HepG2 (cell line): Measurements from ENCODE around the gene APOC1. TPM values are rescaled to one million over a fixed set of nuclear protein-coding genes. Genes with fewer than 3 reads are reported as not detected.

Experiments used
- BORCS8-MEF2B ChIP-seq: sonication (generic); formaldehyde crosslinking; IDR thresholded peaks from 2 replicates; pipeline ENCODE4 v1.8.0; 2022; ENCODE audit warnings: mild to moderate bottlenecking, missing genetic modification reagents
- CAMTA2 ChIP-seq: sonication (generic); formaldehyde crosslinking; IDR thresholded peaks from 2 replicates; pipeline ENCODE4 v1.4.0; 2020; ENCODE audit warnings: mild to moderate bottlenecking, missing genetic modification reagents, borderline replicate concordance
- CHD2 ChIP-seq: IDR thresholded peaks from 2 replicates; pipeline ENCODE4 v1.6.1; 2011; ENCODE audit warnings: low read depth, low read length, improper control_type of control experiment
- ELF3 ChIP-seq: IDR thresholded peaks from 2 replicates; pipeline ENCODE4 v1.6.1; 2016; ENCODE audit warnings: missing genetic modification reagents, missing compliant biosample characterization
- ETS1 ChIP-seq: sonication (generic); formaldehyde crosslinking; IDR thresholded peaks from 2 replicates; pipeline ENCODE4 v1.4.0; 2020; ENCODE audit warnings: missing genetic modification reagents
- EZH2 ChIP-seq: conservative IDR thresholded peaks from 2 replicates; pipeline ENCODE4 v1.6.1; 2012; ENCODE audit warnings: mild to moderate bottlenecking, low read depth, low read length, moderate library complexity
- HNF1B ChIP-seq: sonication (generic); formaldehyde crosslinking; IDR thresholded peaks from 2 replicates; pipeline ENCODE4 v1.5.1; 2020; ENCODE audit warnings: mild to moderate bottlenecking, moderate library complexity, missing genetic modification reagents
- JUN ChIP-seq: sonication (generic); formaldehyde crosslinking; IDR thresholded peaks from 2 replicates; pipeline ENCODE4 v1.4.0; 2020; ENCODE audit warnings: mild to moderate bottlenecking, missing genetic modification reagents
- JUNB ChIP-seq: sonication (generic); formaldehyde crosslinking; IDR thresholded peaks from 2 replicates; pipeline ENCODE4 v1.8.0; 2022; ENCODE audit warnings: missing genetic modification reagents, mild to moderate bottlenecking, borderline replicate concordance
- MLLT10 ChIP-seq: sonication (generic); formaldehyde crosslinking; IDR thresholded peaks from 2 replicates; pipeline ENCODE4 v1.4.0; 2020; ENCODE audit warnings: missing genetic modification reagents
- MYC ChIP-seq: sonication (generic); formaldehyde crosslinking; IDR thresholded peaks from 2 replicates; pipeline ENCODE4 v1.9.0; 2021; ENCODE audit warnings: missing genetic modification reagents, borderline replicate concordance
- NFE2L2 ChIP-seq: fragments of 150-350 bp; IDR thresholded peaks from 2 replicates; pipeline ENCODE4 v1.6.1; 2014; ENCODE audit warnings: low read length
- PATZ1 ChIP-seq: sonication (generic); formaldehyde crosslinking; IDR thresholded peaks from 2 replicates; pipeline ENCODE4 v1.4.0; 2020; ENCODE audit warnings: missing genetic modification reagents
- RFX3 ChIP-seq: IDR thresholded peaks from 2 replicates; pipeline ENCODE4 v1.6.1; 2016; ENCODE audit warnings: missing biosample characterization, missing genetic modification reagents
- SMAD9 ChIP-seq: sonication (generic); formaldehyde crosslinking; IDR thresholded peaks from 2 replicates; pipeline ENCODE4 v1.5.1; 2020; ENCODE audit warnings: mild to moderate bottlenecking, missing genetic modification reagents
- THAP8 ChIP-seq: sonication (generic); formaldehyde crosslinking; IDR thresholded peaks from 2 replicates; pipeline ENCODE4 v1.5.1; 2020; ENCODE audit warnings: missing genetic modification reagents, mild to moderate bottlenecking, borderline replicate concordance
- TMF1 ChIP-seq: sonication (generic); formaldehyde crosslinking; IDR thresholded peaks from 2 replicates; pipeline ENCODE4 v1.8.1; 2022; ENCODE audit warnings: low read depth, missing genetic modification reagents
- ZMAT3 ChIP-seq: sonication (generic); formaldehyde crosslinking; conservative IDR thresholded peaks from 2 replicates; pipeline ENCODE4 v1.7.0; 2021; ENCODE audit warnings: missing genetic modification reagents
- ZMYM3 ChIP-seq: sonication (generic); formaldehyde crosslinking; IDR thresholded peaks from 2 replicates; pipeline ENCODE4 v1.5.1; 2020; ENCODE audit warnings: mild to moderate bottlenecking, missing genetic modification reagents
- ZNF367 ChIP-seq: sonication (generic); formaldehyde crosslinking; IDR thresholded peaks from 2 replicates; pipeline ENCODE4 v1.4.0; 2020; ENCODE audit warnings: missing genetic modification reagents, borderline replicate concordance
- ZNF431 ChIP-seq: sonication (generic); formaldehyde crosslinking; IDR thresholded peaks from 2 replicates; pipeline ENCODE4 v1.9.0; 2022; ENCODE audit warnings: missing genetic modification reagents, low read depth, mild to moderate bottlenecking, borderline replicate concordance
- ZNF460 ChIP-seq: sonication (generic); formaldehyde crosslinking; IDR thresholded peaks from 2 replicates; pipeline ENCODE4 v1.5.1; 2020; ENCODE audit warnings: missing genetic modification reagents, mild to moderate bottlenecking, borderline replicate concordance
- ZNF580 ChIP-seq: IDR thresholded peaks from 2 replicates; pipeline ENCODE4 v1.6.1; 2016; ENCODE audit warnings: low read depth, borderline replicate concordance
- ZNF709 ChIP-seq: sonication (generic); formaldehyde crosslinking; IDR thresholded peaks from 2 replicates; pipeline ENCODE4 v1.5.0; 2020; ENCODE audit warnings: mild to moderate bottlenecking, missing genetic modification reagents
- polyA plus RNA-seq, 8 experiments: library from polyadenylated mRNA; depleted of rRNA in 3 of 8; stranded (reverse) in 7 of 8; unstranded in 1 of 8; fragments of >200 nt; fragmentation: Illumina TruSeq in 4 of 8; extraction: Trizol in 4 of 8; gene quantifications; 2 replicates each; pipeline versions ENCODE4 v1.2.1 to v1.2.3, GENCODE V29; 2011 to 2016; ENCODE audit warnings: low read depth in 4 of 8, missing spikeins in 1 of 8, mixed read lengths in 1 of 8; ENCODE audit not compliant: insufficient read depth in 1 of 8
- total RNA-seq, 5 experiments: library from RNA; depleted of rRNA; stranded (reverse); fragments of >200 nt; fragmentation: Illumina TruSeq; extraction: Trizol; gene quantifications; 2 replicates each; pipeline ENCODE4 v1.2.3, GENCODE V29; 2016; ENCODE audit warnings: low read depth in 1 of 5

APOC1 gene
- total and polyA plus RNA-seq, 2 of the 13 experiments (the other 11 are each of a cell fraction or from before 2014, with no cell fraction given) = 600 to 1,235 TPM

GRCh38 chr19:44891016-44891882 is 23.2 kb upstream of the APOC1 start, which contains the start of gene TOMM40 (continued):
- TF ChIP-seq CAMTA2 (CRISPR knock-in tag) (no peak), ZMYM3 (no peak), THAP8 (CRISPR knock-in tag) (no peak), NFE2L2 (no peak), ZNF460 (CRISPR knock-in tag) (no peak), BORCS8-MEF2B (CRISPR knock-in tag) (no peak), SMAD9 (CRISPR knock-in tag) (no peak), CHD2 (peak; percentile 67; the same call in 1 of the 2 replicates), MLLT10 (CRISPR knock-in tag) (no peak), ZNF431 (no peak), TMF1 (CRISPR knock-in tag) (peak; percentile 30; the same call in 1 of the 2 replicates), ZNF580 (CRISPR knock-in tag) (no peak), ETS1 (CRISPR knock-in tag) (no peak), JUN (CRISPR knock-in tag) (no peak), ZNF709 (no peak), HNF1B (no peak), ZNF367 (CRISPR knock-in tag) (no peak), ZMAT3 (CRISPR knock-in tag) (no peak), JUNB (CRISPR knock-in tag) (no peak), PATZ1 (peak; percentile 76), EZH2 (no peak), RFX3 (CRISPR knock-in tag) (no peak), MYC (CRISPR knock-in tag) (peak; percentile 82), ELF3 (CRISPR knock-in tag) (no peak)
